HG02623 (cell line): ENCODE measurements around the gene EDDM3A.
A peak's percentile ranks its signal among the peaks of the same experiment; 100 is the strongest.

ENCODE experiments used
- ATAC-seq: cut with Tn5 transposase; IDR thresholded peaks from one replicate; pipeline ENCODE4 v1.9.1; 2021; ENCODE audit warnings: moderate library complexity; ENCODE audit not compliant: unreplicated experiment

Gene EDDM3A

DNA sequence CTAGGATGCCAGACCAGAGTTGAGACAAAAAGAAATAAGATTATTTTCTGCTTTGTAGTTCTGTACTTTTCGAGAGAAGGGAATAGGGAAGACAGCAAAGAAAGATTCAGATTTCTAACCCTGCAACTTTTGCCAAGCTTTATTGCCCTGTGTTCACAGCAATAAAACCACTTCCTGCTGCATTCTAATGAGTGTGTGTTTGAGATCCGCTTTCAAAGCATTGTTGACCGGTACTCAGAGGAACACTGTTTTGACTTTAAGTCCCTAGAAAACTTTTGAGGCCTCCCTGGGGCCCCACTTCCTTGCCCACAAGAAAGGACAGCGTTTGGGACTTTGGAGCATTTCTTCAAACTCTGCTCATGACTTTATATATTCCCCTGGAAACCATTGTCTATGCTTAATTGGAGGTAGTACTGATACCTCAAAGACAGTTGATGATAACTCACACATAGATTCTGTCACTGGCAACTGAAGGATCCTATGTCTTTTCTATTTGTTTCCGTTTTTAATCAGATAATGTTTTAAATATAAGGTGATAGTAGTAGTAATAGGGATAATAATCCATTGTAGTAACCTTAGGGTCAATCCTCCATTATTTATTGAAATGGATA is 36.7 kb downstream of the EDDM3A start:
- ATAC-seq: peak; percentile 61

DNA sequence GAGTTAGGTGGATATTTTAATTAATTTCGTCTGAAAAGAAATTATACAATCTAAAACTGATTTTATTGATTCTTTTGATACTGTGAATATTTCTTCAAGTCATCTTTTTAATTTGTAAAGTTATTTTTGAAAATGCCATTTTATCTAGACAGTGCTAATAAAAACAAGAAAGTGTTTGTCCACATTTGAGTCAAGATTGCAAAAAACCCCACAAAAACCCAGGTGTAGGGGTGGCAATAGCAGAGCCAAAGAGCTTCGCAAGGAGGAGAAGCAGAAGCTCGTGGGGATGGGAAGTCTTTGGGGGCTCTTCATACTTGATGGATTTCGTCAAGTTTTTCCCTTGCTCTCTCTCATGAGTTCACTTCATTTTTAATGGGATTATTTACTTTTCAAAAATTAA is 41.3 kb downstream of the EDDM3A start:
- no peak for ATAC-seq

DNA sequence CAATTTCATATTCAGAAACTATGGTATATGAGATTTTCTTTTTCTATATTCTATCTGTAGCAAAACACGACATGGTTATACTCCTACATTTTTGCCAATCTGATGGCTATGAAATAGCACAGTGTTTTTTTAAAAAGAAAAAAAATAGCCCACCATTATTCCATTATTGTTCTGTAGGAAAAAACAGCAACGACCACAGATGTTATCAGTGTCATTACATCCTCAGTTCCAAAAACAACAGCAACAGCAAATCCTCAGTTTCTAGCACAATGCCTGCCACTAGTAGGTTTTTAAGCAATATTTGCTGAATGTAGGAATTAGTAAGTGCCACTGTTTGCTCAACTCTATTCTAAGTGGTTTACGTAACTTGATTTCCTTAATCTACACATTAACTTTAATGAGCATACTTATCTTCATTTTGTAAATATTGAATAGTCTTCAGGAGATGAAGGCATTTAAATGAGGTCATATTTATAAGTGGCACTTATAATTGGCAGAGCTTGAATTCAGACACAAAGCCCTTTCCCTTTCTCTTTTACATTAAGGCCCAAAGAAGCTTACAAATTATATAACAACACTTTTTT is 43.6 kb downstream of the EDDM3A start:
- no peak for ATAC-seq

DNA sequence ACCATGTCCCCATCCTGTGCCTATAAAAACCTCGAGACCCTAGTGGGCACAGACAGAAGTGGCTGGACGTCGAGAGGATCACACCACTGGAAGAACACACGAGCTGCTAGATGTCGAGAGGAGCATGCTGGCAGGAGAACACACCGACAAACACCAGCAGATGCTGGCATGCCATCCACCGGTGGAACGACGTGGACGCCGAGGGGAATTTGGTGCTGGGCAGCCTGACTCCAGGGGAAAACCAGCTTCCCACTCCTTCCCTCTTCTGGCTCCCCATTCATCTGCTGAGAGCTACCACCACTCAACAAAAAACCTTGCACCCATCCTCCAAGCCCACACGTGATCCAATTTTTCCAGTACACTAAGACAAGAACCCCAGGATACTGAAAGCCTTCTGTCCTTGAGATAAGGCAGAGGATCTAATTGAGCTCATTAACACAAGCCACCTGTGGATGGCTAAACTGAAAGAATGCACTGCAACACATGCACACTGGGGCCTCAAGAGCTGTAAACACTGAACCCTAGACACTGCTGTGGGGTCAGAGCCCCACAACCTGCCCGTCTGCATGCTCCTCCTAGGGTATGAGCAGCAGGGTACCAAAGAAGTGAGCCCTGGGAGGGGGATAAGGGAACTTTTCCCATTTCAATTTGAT is 44.9 kb downstream of the EDDM3A start:
- no peak for ATAC-seq

DNA sequence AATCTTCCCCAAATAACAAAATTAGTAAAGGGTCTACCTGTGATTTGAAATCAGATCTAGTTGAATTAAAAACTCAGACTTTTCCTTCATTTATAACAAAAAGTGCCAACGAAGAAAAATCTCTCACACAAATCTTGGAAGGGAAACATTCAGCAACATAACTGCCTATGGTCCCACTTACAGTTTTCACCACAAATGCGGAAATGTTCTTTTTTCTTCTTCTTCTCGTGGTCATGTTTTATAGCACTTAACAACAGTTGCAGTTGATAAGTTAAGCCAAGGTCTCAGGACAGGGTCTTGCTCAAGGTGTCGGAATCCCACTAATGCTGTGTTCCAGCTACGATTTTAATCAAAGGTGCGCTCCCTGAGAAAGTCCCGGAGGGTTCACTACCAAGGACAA is 45.5 kb downstream of the EDDM3A start:
- ATAC-seq: no peak

DNA sequence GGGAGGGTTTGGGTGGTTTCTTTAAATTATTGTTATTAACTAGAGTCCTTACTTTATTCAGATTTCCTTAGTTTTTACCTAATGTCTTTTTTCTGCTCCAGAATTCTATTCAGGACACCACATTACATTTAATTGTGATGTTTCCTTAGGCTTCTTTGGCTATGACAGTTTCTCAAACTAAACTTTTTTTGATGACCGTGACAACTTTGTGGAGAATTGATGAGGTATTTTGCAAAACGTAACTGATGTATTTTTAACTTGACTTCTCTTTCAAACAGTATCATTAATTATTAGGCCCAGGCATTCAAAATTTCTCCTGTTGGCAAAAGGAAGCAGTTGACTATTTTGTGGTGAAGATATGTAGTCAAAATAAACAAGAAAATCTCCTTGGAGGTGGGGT is 45.9 kb downstream of the EDDM3A start:
- no peak for ATAC-seq

DNA sequence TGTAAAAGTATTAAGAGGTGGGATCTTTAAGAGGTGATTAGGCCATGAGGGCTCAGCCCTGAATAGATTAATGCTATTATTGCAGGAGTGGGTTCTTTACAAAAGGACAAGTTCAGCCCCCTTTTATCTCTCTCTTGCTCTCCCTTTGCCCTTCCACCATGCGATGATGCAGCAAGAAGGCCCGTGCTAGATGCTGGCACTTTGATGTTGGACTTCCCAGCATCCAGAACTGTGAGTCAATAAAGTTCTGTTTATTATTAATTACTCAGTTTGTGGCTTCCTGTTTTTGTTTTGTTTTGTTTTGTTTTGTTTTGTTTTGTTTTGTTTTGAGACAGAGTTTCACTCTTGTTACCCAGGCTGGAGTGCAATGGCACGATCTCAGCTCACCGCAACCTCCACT is 46.9 kb downstream of the EDDM3A start:
- ATAC-seq: no peak

DNA sequence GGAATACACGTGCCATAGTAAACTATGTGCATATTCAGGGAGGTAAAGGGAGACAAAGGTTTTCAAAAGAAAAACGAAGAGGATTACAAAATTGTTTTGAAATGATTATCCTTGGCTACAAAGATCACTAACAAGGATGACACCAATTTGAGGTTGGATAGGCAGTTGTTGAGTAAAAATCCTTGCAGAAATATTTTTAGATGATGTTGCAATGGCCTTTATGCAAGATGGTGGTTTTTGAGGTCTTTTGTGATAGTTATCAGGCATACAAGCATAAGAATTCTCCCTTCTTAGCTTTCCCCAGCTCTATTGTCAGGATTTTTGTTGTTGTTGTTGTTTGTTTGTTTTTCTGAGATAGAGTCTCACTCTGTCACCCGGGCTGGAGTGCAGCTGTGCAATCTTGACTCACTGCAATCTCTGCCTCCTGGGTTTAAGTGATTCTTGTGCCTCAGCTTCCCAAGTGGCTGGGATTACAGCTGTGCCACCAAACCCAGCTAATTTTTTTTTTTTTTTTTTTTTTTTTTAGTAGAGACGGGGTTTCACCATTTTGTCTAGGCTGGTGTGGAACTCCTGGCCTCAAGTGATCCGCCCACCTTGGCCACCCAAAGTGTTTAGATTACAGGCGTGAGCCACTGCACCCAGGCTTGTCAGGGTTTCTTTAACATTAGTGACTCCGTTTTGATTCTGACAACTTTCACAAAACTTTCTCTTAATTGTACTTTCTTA is 49.1 kb downstream of the EDDM3A start:
- no peak for ATAC-seq

DNA sequence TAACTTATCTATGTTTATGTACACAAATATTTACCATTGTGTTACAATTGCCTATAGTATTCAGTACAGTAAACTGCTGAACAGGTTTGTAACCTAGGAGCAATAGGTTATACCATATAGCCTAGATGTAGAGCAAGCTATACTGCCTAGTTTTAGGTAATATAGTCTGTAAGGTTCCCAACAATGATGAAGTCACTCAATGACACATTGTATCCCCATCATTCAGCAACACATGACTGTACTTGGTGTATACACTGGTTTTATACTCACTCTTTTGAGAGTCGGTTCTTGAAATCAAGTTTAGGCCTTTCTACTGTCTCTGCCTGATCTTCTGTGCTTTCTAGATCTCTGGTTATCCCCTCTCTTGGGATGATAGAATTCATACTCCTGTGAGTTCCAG is 51.5 kb downstream of the EDDM3A start:
- ATAC-seq: no peak
